Stimulated activated CD8-positive, alpha-beta memory T cell treated with anti-CD3 and anti-CD28 coated beads, Interleukin-4, amount 100 ng/mL, for 24 hours (primary cell): ENCODE measurements around the gene PRPF6.

Experiments
- DNase-seq: peaks from one replicate; pipeline ENCODE4 v3.0.0-alpha.2; 2020; ENCODE audit warnings: low read depth

Gene PRPF6

GRCh38 chr20:64064145-64064698, 83.3 kb downstream of the PRPF6 start:
- no peak for DNase-seq

GRCh38 chr20:64065062-64065973, 84.4 kb downstream of the PRPF6 start:
- no peak for DNase-seq

- DNase-seq: peak; percentile 32
These were observed 85.0 kb downstream of the PRPF6 start for GRCh38 chr20:64065974-64066343.

- no peak for DNase-seq
These were observed 86.2 kb downstream of the PRPF6 start for GRCh38 chr20:64067005-64067632.

GRCh38 chr20:64067733-64068307, 86.9 kb downstream of the PRPF6 start:
- DNase-seq: no peak

- DNase-seq: no peak
These were observed 87.7 kb downstream of the PRPF6 start for GRCh38 chr20:64068386-64069208.

GRCh38 chr20:64069209-64069613, 88.3 kb downstream of the PRPF6 start:
- no peak for DNase-seq

- no peak for DNase-seq
These were observed 88.8 kb downstream of the PRPF6 start for GRCh38 chr20:64069614-64070243.

GRCh38 chr20:64070244-64070993, 89.5 kb downstream of the PRPF6 start:
- no peak for DNase-seq

GRCh38 chr20:64071341-64072332, 90.7 kb downstream of the PRPF6 start:
- DNase-seq: no peak

GRCh38 chr20:64072498-64073063, 91.6 kb downstream of the PRPF6 start:
- no peak for DNase-seq

GRCh38 chr20:64073476-64074183, 92.7 kb downstream of the PRPF6 start:
- no peak for DNase-seq

GRCh38 chr20:64074184-64074789, 93.4 kb downstream of the PRPF6 start:
- DNase-seq: no peak

GRCh38 chr20:64074963-64075362, 94.0 kb downstream of the PRPF6 start:
- DNase-seq: no peak

- no peak for DNase-seq
These were observed 94.6 kb downstream of the PRPF6 start for GRCh38 chr20:64075556-64075955.

GRCh38 chr20:64076061-64076997, 95.4 kb downstream of the PRPF6 start:
- no peak for DNase-seq

GRCh38 chr20:64077094-64077493, 96.2 kb downstream of the PRPF6 start:
- DNase-seq: peak; percentile 28
